Hepatocyte (in vitro differentiated cells): ENCODE data around the gene GOLGA8K.
"Not testable (repeated sequence)": the region's sequence is repeated elsewhere in the genome, so short reads cannot be mapped to it uniquely, and the experiment has no call there.

Source experiments
- CTCF ChIP-seq: fragments of 200-600 bp; sonication (generic); IDR thresholded peaks from 2 replicates; pipeline ENCODE4 v1.5.1; 2016; ENCODE audit warnings: antibody characterized with exemption, mild to moderate bottlenecking; ENCODE audit not compliant: poor library complexity
- EZH2 ChIP-seq: fragments of 200-600 bp; sonication (generic); IDR thresholded peaks from 2 replicates; pipeline ENCODE4 v1.6.1; 2016; ENCODE audit warnings: antibody characterized with exemption, mild to moderate bottlenecking, borderline replicate concordance
- EZH2phosphoT487 ChIP-seq: fragments of 200-600 bp; sonication (generic); IDR thresholded peaks from one replicate; pipeline ENCODE4 v1.6.1; 2018; ENCODE audit warnings: antibody characterized with exemption, mild to moderate bottlenecking, low read depth, moderate library complexity; ENCODE audit not compliant: unreplicated experiment, severe bottlenecking

DNA sequence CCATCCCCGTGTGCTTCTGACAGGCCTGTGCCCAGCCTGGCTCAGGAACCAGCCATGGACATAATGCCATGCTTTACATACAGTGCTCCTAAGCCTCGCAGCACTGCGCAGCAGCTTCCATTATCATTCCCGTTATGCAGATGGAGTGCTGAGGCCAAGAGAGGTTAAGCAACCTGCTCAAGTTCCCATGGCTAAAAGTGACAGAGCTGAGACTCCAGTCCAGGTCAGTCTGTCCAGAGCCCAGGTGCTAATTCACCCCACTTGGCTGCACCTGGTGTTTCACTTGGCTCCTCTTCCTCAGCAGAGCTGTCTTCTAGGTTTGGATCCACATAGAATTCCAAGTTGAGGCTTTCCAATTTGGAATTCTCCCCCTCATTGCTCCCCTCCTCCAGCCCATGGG lies 41.4 kb downstream of the GOLGA8K start:
- TF ChIP-seq EZH2, CTCF, EZH2phosphoT487: not testable (repeated sequence)
